SK-N-SH (cell line): ENCODE measurements around the gene MCTP1. TPM values are rescaled to one million over a fixed set of nuclear protein-coding genes. Genes with fewer than 3 reads are reported as not detected.

Source experiments
- CTCF ChIA-PET: fragments of 300-600, 350-600 bp; formaldehyde crosslinking; extraction: SDS; loops from one replicate; lab custom pipeline; 2021; lab: Yijun Ruan, JAX
- POLR2A ChIA-PET: fragments of 350-600 bp; sonication (Branson Sonifier 250); formaldehyde crosslinking; extraction: SDS; loops from one replicate; lab custom pipeline; 2020; ENCODE audit warnings: antibody characterized with exemption, inconsistent platforms; lab: Yijun Ruan, JAX
- DNase-seq: peaks from one replicate; pipeline ENCODE4 v3.0.0; 2012
- H2AFZ ChIP-seq: fragments of 200-600 bp; sonication (generic); 2 replicates; pipeline ENCODE4 v1.8.1; 2016; ENCODE audit warnings: antibody characterized with exemption, mild to moderate bottlenecking, low read depth
- H3F3A ChIP-seq: fragments of 200-600 bp; sonication (generic); replicated peaks from 2 replicates; pipeline ENCODE3; 2016; ENCODE audit warnings: antibody characterized with exemption, mild to moderate bottlenecking; ENCODE audit not compliant: insufficient read depth
- H3K27ac ChIP-seq, 2 experiments: fragments of 200-500 bp in 1 of 2; fragments of 200-600 bp in 1 of 2; sonication (Bioruptor generic) in 1 of 2; sonication (generic), shearing (Covaris generic) in 1 of 2; 2 replicates each; pipeline versions ENCODE4 v1.5.1 to v1.6.1; 2014 to 2016; ENCODE audit warnings: low read depth in 2 of 2, inconsistent platforms in 1 of 2, low read length in 1 of 2, mild to moderate bottlenecking in 1 of 2, mixed read lengths in 1 of 2
- H3K27me3 ChIP-seq: fragments of 200-600 bp; sonication (generic), shearing (Covaris generic); 2 replicates; pipeline ENCODE4 v1.6.1; 2016; ENCODE audit warnings: mixed run types; ENCODE audit not compliant: insufficient read depth
- H3K36me3 ChIP-seq, 2 experiments: fragments of 200-500 bp in 1 of 2; fragments of 200-600 bp in 1 of 2; sonication (Bioruptor generic) in 1 of 2; sonication (generic) in 1 of 2; replicated peaks in 1 of 2; 2 replicates each; pipeline versions ENCODE3 to v1.5.1; 2014 to 2016; ENCODE audit warnings: low read length in 1 of 2, mild to moderate bottlenecking in 1 of 2; ENCODE audit not compliant: insufficient read depth in 2 of 2, control insufficient read depth in 1 of 2
- H3K4me1 ChIP-seq, 2 experiments: fragments of 200-500 bp in 1 of 2; fragments of 200-600 bp in 1 of 2; sonication (Bioruptor generic) in 1 of 2; sonication (generic), shearing (Covaris generic) in 1 of 2; 2 replicates each; pipeline versions ENCODE4 v1.5.1 to v1.6.1; 2014 to 2016; ENCODE audit warnings: low read depth in 1 of 2, low read length in 1 of 2, mixed run types in 1 of 2; ENCODE audit not compliant: insufficient read depth in 2 of 2, control insufficient read depth in 1 of 2
- H3K4me2 ChIP-seq: fragments of 200-600 bp; sonication (generic), shearing (Covaris generic); 2 replicates; pipeline ENCODE4 v1.6.1; 2017; ENCODE audit warnings: mixed run types
- H3K4me3 ChIP-seq, 2 experiments: fragments of 200-500 bp in 1 of 2; fragments of 200-600 bp in 1 of 2; sonication (Bioruptor generic) in 1 of 2; sonication (generic), shearing (Covaris generic) in 1 of 2; 2 replicates each; pipeline versions ENCODE4 v1.5.1 to v1.8.1; 2014 to 2016; ENCODE audit warnings: low read depth in 2 of 2, inconsistent platforms in 1 of 2, low read length in 1 of 2, mild to moderate bottlenecking in 1 of 2, mixed read lengths in 1 of 2, moderate library complexity in 1 of 2
- H3K79me2 ChIP-seq: fragments of 200-600 bp; sonication (generic); 2 replicates; pipeline ENCODE4 v1.8.1; 2017; ENCODE audit warnings: mild to moderate bottlenecking; ENCODE audit not compliant: insufficient read depth
- H3K9ac ChIP-seq: fragments of 200-600 bp; sonication (generic); 2 replicates; pipeline ENCODE4 v1.6.1; 2017; ENCODE audit warnings: mixed run types
- H3K9me2 ChIP-seq: fragments of 200-600 bp; sonication (generic); 2 replicates; pipeline ENCODE4 v1.6.1; 2017; ENCODE audit warnings: mixed run types
- H3K9me3 ChIP-seq: fragments of 200-600 bp; sonication (generic); 2 replicates; pipeline ENCODE4 v1.6.1; 2017; ENCODE audit warnings: mixed run types, mild to moderate bottlenecking, moderate library complexity
- H4K20me1 ChIP-seq: fragments of 200-600 bp; sonication (generic); 2 replicates; pipeline ENCODE4 v1.6.1; 2017; ENCODE audit warnings: mild to moderate bottlenecking, mixed run types; ENCODE audit not compliant: insufficient read depth
- EZH2phosphoT487 ChIP-seq: fragments of 200-600 bp; sonication (generic); IDR thresholded peaks from 2 replicates; pipeline ENCODE4 v1.6.1; 2017; ENCODE audit warnings: low read depth, mixed run types, mild to moderate bottlenecking, antibody characterized with exemption, moderate library complexity, borderline replicate concordance
- FOXJ3 ChIP-seq: sonication (generic); formaldehyde crosslinking; IDR thresholded peaks from 2 replicates; pipeline ENCODE4 v1.5.1; 2020; ENCODE audit warnings: mild to moderate bottlenecking, missing genetic modification reagents
- GABPA ChIP-seq: IDR thresholded peaks from 2 replicates; pipeline ENCODE4 v1.4.0; 2012; ENCODE audit warnings: low read depth, mild to moderate bottlenecking
- GATA2 ChIP-seq: sonication (generic); formaldehyde crosslinking; IDR thresholded peaks from 2 replicates; pipeline ENCODE4 v1.5.0; 2020; ENCODE audit warnings: mild to moderate bottlenecking, missing genetic modification reagents
- IRF3 ChIP-seq: fragments of 150-350 bp; IDR thresholded peaks from 2 replicates; pipeline ENCODE4 v1.6.1; 2016; ENCODE audit warnings: mild to moderate bottlenecking, low read depth, low read length
- JUND ChIP-seq: IDR thresholded peaks from 2 replicates; pipeline ENCODE4 v1.4.0; 2012
- MEF2A ChIP-seq: IDR thresholded peaks from 2 replicates; pipeline ENCODE4 v1.4.0; 2012; ENCODE audit warnings: low read depth, borderline replicate concordance
- MXI1 ChIP-seq: IDR thresholded peaks from 2 replicates; pipeline ENCODE4 v1.6.1; 2012; ENCODE audit warnings: mild to moderate bottlenecking, low read depth, low read length, improper control_type of control experiment
- POLR2AphosphoS5 ChIP-seq: IDR thresholded peaks from 2 replicates; pipeline ENCODE4 v1.6.1; 2012; ENCODE audit warnings: low read depth, low read length
- SMC3 ChIP-seq: IDR thresholded peaks from 2 replicates; pipeline ENCODE4 v1.6.1; 2012; ENCODE audit warnings: low read depth, low read length, improper control_type of control experiment
- TAF1 ChIP-seq: IDR thresholded peaks from 2 replicates; pipeline ENCODE4 v1.6.1; 2012; ENCODE audit warnings: low read depth, mild to moderate bottlenecking, low read length, moderate library complexity, borderline replicate concordance
- USF2 ChIP-seq: fragments of 150-350 bp; IDR thresholded peaks from 2 replicates; pipeline ENCODE4 v1.6.1; 2017; ENCODE audit warnings: antibody characterized with exemption, low read length, low read depth, borderline replicate concordance
- YY1 ChIP-seq: IDR thresholded peaks from 2 replicates; pipeline ENCODE4 v1.4.0; 2012; ENCODE audit warnings: low read depth, mild to moderate bottlenecking
- polyA plus RNA-seq, 3 experiments: library from polyadenylated mRNA; depleted of rRNA; stranded (reverse); fragments of >200 nt; gene quantifications; 2 replicates each; pipeline ENCODE4 v1.2.3, GENCODE V29; 2012
- TF ChIP-seq, protein P1 (sequence below): IDR thresholded peaks from 2 replicates; pipeline ENCODE4 v1.4.0; 2012; ENCODE audit warnings: low read depth
- TF ChIP-seq, protein P2 (sequence below): IDR thresholded peaks from 2 replicates; pipeline ENCODE4 v1.4.0; 2012; ENCODE audit warnings: low read depth, borderline replicate concordance
- TF ChIP-seq, protein P3 (sequence below): fragments of 200-600 bp; sonication (generic); IDR thresholded peaks from 2 replicates; pipeline ENCODE4 v1.6.1; 2017; ENCODE audit warnings: antibody characterized with exemption, mild to moderate bottlenecking, moderate library complexity
- TF ChIP-seq, protein P4 (sequence below): IDR thresholded peaks from 2 replicates; pipeline ENCODE4 v1.6.1; 2012; ENCODE audit warnings: mild to moderate bottlenecking, low read depth, low read length, moderate library complexity

The MCTP1 gene
- polyA plus RNA-seq, 1 of the 3 experiments (the other 2 are of a cell fraction): 0.53 TPM

GRCh38 chr5:94910721-94911120 is 374.2 kb downstream of the MCTP1 start:
- Histone ChIP-seq H3K4me2 (no peak overlapping the region), H3K27ac (no peak overlapping the region), H3F3A (peaks cover 3% of the 10 kb centered on the region), H3K9ac (no peak overlapping the region), H3K9me3 (no peaks in the 10 kb centered on the region), H3K27me3 (no peaks in the 10 kb centered on the region), H2AFZ (no peak overlapping the region), H3K4me1 (no peaks in the 10 kb centered on the region), H3K9me2 (no peaks in the 10 kb centered on the region), H3K36me3 (no peaks in the 10 kb centered on the region), H4K20me1 (no peaks in the 10 kb centered on the region), H3K4me3 (no peak overlapping the region), H3K79me2 (no peaks in the 10 kb centered on the region)
- ChIA-PET POLR2A (no interaction called here), CTCF (interaction anchor here (2.1 to 2.5 kb wide), 2 partner anchors 8 to 17 kb away, joined by 10 to 13 read pairs; no protein-coding TSS in a partner anchor)
- TF ChIP-seq YY1: no peak
- no peak for TF ChIP-seq TAF1
- TF ChIP-seq MEF2A: no peak
- no peak for TF ChIP-seq IRF3
- TF ChIP-seq JUND: no peak
- TF ChIP-seq FOXJ3 (CRISPR knock-in tag): no peak
- TF ChIP-seq, protein P1, sequence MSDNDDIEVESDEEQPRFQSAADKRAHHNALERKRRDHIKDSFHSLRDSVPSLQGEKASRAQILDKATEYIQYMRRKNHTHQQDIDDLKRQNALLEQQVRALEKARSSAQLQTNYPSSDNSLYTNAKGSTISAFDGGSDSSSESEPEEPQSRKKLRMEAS: no peak
- no peak for TF ChIP-seq POLR2AphosphoS5
- no peak for TF ChIP-seq GATA2 (CRISPR knock-in tag)
- no peak for TF ChIP-seq EZH2phosphoT487
- TF ChIP-seq, protein P2, sequence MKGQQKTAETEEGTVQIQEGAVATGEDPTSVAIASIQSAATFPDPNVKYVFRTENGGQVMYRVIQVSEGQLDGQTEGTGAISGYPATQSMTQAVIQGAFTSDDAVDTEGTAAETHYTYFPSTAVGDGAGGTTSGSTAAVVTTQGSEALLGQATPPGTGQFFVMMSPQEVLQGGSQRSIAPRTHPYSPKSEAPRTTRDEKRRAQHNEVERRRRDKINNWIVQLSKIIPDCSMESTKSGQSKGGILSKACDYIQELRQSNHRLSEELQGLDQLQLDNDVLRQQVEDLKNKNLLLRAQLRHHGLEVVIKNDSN: no peak
- no peak for TF ChIP-seq USF2
- TF ChIP-seq, protein P3, sequence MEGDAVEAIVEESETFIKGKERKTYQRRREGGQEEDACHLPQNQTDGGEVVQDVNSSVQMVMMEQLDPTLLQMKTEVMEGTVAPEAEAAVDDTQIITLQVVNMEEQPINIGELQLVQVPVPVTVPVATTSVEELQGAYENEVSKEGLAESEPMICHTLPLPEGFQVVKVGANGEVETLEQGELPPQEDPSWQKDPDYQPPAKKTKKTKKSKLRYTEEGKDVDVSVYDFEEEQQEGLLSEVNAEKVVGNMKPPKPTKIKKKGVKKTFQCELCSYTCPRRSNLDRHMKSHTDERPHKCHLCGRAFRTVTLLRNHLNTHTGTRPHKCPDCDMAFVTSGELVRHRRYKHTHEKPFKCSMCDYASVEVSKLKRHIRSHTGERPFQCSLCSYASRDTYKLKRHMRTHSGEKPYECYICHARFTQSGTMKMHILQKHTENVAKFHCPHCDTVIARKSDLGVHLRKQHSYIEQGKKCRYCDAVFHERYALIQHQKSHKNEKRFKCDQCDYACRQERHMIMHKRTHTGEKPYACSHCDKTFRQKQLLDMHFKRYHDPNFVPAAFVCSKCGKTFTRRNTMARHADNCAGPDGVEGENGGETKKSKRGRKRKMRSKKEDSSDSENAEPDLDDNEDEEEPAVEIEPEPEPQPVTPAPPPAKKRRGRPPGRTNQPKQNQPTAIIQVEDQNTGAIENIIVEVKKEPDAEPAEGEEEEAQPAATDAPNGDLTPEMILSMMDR: no peak
- TF ChIP-seq, protein P4, sequence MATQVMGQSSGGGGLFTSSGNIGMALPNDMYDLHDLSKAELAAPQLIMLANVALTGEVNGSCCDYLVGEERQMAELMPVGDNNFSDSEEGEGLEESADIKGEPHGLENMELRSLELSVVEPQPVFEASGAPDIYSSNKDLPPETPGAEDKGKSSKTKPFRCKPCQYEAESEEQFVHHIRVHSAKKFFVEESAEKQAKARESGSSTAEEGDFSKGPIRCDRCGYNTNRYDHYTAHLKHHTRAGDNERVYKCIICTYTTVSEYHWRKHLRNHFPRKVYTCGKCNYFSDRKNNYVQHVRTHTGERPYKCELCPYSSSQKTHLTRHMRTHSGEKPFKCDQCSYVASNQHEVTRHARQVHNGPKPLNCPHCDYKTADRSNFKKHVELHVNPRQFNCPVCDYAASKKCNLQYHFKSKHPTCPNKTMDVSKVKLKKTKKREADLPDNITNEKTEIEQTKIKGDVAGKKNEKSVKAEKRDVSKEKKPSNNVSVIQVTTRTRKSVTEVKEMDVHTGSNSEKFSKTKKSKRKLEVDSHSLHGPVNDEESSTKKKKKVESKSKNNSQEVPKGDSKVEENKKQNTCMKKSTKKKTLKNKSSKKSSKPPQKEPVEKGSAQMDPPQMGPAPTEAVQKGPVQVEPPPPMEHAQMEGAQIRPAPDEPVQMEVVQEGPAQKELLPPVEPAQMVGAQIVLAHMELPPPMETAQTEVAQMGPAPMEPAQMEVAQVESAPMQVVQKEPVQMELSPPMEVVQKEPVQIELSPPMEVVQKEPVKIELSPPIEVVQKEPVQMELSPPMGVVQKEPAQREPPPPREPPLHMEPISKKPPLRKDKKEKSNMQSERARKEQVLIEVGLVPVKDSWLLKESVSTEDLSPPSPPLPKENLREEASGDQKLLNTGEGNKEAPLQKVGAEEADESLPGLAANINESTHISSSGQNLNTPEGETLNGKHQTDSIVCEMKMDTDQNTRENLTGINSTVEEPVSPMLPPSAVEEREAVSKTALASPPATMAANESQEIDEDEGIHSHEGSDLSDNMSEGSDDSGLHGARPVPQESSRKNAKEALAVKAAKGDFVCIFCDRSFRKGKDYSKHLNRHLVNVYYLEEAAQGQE: no peak
- TF ChIP-seq GABPA: no peak
- no peak for TF ChIP-seq SMC3
- TF ChIP-seq MXI1: no peak
- no peak for DNase-seq
